Panc1 (cell line): Measurements from ENCODE around the gene FOXN4. TPM values are rescaled to one million over a fixed set of nuclear protein-coding genes. Genes with fewer than 3 reads are reported as not detected.

ENCODE experiments used
- ATAC-seq: fragments of 200-7000 bp; cut with Tn5 transposase; 2 replicates; pipeline ENCODE4 v1.9.1; 2020; ENCODE audit warnings: mild to moderate bottlenecking, moderate library complexity
- BruUV-seq: library from RNA; stranded (reverse); fragments of 400-500 nt; replicated peaks from 2 replicates; lab custom pipeline; 2021; lab: Mats Ljungman, UMichigan
- CTCF ChIA-PET: fragments of 300-600 bp; sonication (Branson Sonifier 250); formaldehyde crosslinking; loops from one replicate; lab custom pipeline; 2022; ENCODE audit warnings: antibody characterized with exemption; lab: Charles Lee
- POLR2A ChIA-PET: fragments of 300-600 bp; sonication (Branson Sonifier 250); formaldehyde crosslinking; loops from one replicate; lab custom pipeline; 2022; ENCODE audit warnings: antibody characterized with exemption; lab: Charles Lee
- DNase-seq: peaks from one replicate; pipeline ENCODE4 v3.0.0-alpha.2; 2010; ENCODE audit warnings: low read depth, low spot score
- H3K27ac ChIP-seq: 2 replicates; pipeline ENCODE4 v1.5.1; 2011; ENCODE audit warnings: mild to moderate bottlenecking, low read length, inconsistent platforms
- H3K27me3 ChIP-seq: fragments of 200-500 bp; sonication (Bioruptor generic); 2 replicates; pipeline ENCODE4 v1.6.0; 2014; ENCODE audit warnings: low read length, inconsistent platforms; ENCODE audit not compliant: control insufficient read depth, insufficient read depth
- H3K36me3 ChIP-seq: fragments of 200-500 bp; sonication (Bioruptor generic); 2 replicates; pipeline ENCODE4 v1.5.1; 2014; ENCODE audit warnings: inconsistent platforms, mild to moderate bottlenecking, low read length, moderate library complexity; ENCODE audit not compliant: control insufficient read depth, insufficient read depth
- H3K4me1 ChIP-seq: 2 replicates; pipeline ENCODE4 v1.5.1; 2011; ENCODE audit warnings: inconsistent platforms, mild to moderate bottlenecking, low read length, moderate library complexity; ENCODE audit not compliant: control insufficient read depth, insufficient read depth
- H3K4me3 ChIP-seq, 2 experiments: 2 replicates each; pipeline ENCODE4 v1.5.1; 2011 to 2012; ENCODE audit warnings: low read depth in 2 of 2, low read length in 2 of 2, mild to moderate bottlenecking in 2 of 2, inconsistent platforms in 1 of 2, moderate library complexity in 1 of 2
- H3K9me3 ChIP-seq: fragments of 200-500 bp; sonication (Bioruptor generic); 2 replicates; pipeline ENCODE4 v1.5.1; 2014; ENCODE audit warnings: low read depth, mild to moderate bottlenecking, inconsistent platforms, low read length, moderate library complexity; ENCODE audit not compliant: control insufficient read depth, insufficient read depth
- CTCF ChIP-seq: fragments of 450-650 bp; IDR thresholded peaks from 2 replicates; pipeline ENCODE4 v1.5.1; 2017; ENCODE audit warnings: mild to moderate bottlenecking
- POLR2AphosphoS5 ChIP-seq: IDR thresholded peaks from 2 replicates; pipeline ENCODE4 v1.6.1; 2012; ENCODE audit warnings: mild to moderate bottlenecking, low read depth, low read length, moderate library complexity
- SIN3A ChIP-seq: IDR thresholded peaks from 2 replicates; pipeline ENCODE4 v1.6.1; 2012; ENCODE audit warnings: low read depth, mild to moderate bottlenecking, low read length, moderate library complexity, borderline replicate concordance; ENCODE audit not compliant: insufficient read depth
- TCF7L2 ChIP-seq: IDR thresholded peaks from 2 replicates; pipeline ENCODE4 v1.6.1; 2011; ENCODE audit warnings: mild to moderate bottlenecking, low read depth, low read length, inconsistent platforms
- in situ Hi-C: cut with HindIII; loops from 2 replicates; pipeline ENCODE4 v1.10.0; 2016; ENCODE audit warnings: low sequenced_read_pairs, low pct_unique_long_range_greater_than_20kb
- intact Hi-C: fragments of 100-400 bp; cut with micrococcal nuclease; formaldehyde crosslinking; loops from one replicate; pipeline ENCODE4 v1.10.0; 2022; ENCODE audit not compliant: unreplicated experiment
- total RNA-seq: library from RNA; stranded (reverse); gene quantifications from one replicate; pipeline ENCODE4 v1.2.1, GENCODE V29; 2021; ENCODE audit not compliant: unreplicated experiment
- TF ChIP-seq, protein P1 (sequence below), 2 experiments: IDR thresholded peaks; 2 replicates each; pipeline ENCODE4 v1.6.1; 2011 to 2012; ENCODE audit warnings: low read depth in 2 of 2, control low read depth in 1 of 2, low read length in 1 of 2, mild to moderate bottlenecking in 1 of 2, moderate library complexity in 1 of 2; ENCODE audit not compliant: insufficient read depth in 1 of 2

Gene FOXN4
- total RNA-seq, 1 experiment from 2014 or later = 0.08 TPM

DNA sequence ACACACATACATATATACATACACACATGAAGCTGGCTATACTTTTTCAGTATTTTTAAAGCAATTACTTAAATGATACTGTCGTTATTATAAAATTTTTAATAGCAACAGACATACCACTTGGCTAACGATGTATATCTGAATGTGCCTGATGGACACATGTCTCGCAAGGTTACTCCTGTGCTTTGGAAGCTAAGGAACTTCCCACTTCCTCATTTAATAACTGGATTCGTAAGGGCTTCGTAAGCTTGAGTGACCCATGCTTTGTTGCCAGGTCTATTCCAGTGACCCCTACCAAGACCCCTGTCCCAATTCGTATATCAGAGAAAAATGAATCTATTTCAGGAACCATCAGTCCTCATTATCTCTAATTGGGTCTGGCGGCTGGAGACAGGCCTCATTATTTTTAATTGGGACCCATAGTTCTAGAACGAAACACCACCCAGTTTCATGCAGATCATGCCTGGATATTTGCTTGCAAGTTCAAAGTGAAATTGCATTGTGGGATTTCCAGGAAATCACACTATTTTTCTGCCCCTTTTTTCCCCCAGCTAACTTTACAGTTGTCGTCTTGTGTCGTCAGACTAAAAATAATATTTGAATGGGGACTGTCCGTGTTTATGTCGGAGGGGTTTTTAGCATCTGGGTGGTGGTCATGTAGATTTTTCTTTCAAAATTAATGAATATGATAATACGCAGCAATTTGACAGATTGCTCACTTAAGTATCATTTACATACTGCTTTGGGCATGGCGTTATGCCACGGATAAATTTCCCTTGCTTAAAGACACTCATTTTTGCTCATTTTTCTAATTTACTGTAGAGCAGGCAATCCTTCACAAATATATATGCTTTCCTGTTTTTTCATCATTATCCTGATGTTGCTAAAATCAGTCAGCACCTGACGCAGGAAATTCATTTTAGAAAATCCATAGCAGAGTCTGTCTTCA lies 21.5 kb upstream of the FOXN4 start:
- POLR2A ChIA-PET = no interaction called here

GRCh38 chr12:109329686-109330085 lies 20.6 kb upstream of the FOXN4 start:
- Histone ChIP-seq H3K27me3 (no peaks in the 10 kb centered on the region; the same call in 1 of the 2 replicates), H3K4me3 (no peak overlapping the region), H3K9me3 (no peaks in the 10 kb centered on the region), H3K27ac (no peak overlapping the region), H3K36me3 (no peaks in the 10 kb centered on the region), H3K4me1 (no peaks in the 10 kb centered on the region)
- POLR2A ChIA-PET = no interaction called here
- DNase-seq = no peak
- CTCF ChIA-PET = interaction anchor here (0.5 kb wide), 1 partner anchor 66 kb away, joined by 3 read pairs; no protein-coding TSS in a partner anchor
- ATAC-seq = no peak
- in situ Hi-C loops = no loop called here
- BruUV-seq = no TSS peak
- intact Hi-C loops = no loop called here
- TF ChIP-seq CTCF (no peak), POLR2AphosphoS5 (no peak), SIN3A (no peak), TCF7L2 (no peak)
- TF ChIP-seq, protein P1, sequence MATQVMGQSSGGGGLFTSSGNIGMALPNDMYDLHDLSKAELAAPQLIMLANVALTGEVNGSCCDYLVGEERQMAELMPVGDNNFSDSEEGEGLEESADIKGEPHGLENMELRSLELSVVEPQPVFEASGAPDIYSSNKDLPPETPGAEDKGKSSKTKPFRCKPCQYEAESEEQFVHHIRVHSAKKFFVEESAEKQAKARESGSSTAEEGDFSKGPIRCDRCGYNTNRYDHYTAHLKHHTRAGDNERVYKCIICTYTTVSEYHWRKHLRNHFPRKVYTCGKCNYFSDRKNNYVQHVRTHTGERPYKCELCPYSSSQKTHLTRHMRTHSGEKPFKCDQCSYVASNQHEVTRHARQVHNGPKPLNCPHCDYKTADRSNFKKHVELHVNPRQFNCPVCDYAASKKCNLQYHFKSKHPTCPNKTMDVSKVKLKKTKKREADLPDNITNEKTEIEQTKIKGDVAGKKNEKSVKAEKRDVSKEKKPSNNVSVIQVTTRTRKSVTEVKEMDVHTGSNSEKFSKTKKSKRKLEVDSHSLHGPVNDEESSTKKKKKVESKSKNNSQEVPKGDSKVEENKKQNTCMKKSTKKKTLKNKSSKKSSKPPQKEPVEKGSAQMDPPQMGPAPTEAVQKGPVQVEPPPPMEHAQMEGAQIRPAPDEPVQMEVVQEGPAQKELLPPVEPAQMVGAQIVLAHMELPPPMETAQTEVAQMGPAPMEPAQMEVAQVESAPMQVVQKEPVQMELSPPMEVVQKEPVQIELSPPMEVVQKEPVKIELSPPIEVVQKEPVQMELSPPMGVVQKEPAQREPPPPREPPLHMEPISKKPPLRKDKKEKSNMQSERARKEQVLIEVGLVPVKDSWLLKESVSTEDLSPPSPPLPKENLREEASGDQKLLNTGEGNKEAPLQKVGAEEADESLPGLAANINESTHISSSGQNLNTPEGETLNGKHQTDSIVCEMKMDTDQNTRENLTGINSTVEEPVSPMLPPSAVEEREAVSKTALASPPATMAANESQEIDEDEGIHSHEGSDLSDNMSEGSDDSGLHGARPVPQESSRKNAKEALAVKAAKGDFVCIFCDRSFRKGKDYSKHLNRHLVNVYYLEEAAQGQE (IDR thresholded peaks at IDR 0.05; ENCODE audit: insufficient read depth in 1 of 2, low read depth in 2 of 2, low read length in 1 of 2) = no peak

More for the DNA sequence above, 21.5 kb upstream of the FOXN4 start:
- ATAC-seq (no peak), DNase-seq (no peak)
- TF ChIP-seq SIN3A (no peak), CTCF (no peak), POLR2AphosphoS5 (no peak), TCF7L2 (no peak)
- TF ChIP-seq, protein P1 (IDR thresholded peaks at IDR 0.05; ENCODE audit: insufficient read depth in 1 of 2, low read depth in 2 of 2, low read length in 1 of 2) = no peak
- Histone ChIP-seq H3K27me3 (peaks cover 2% of the 10 kb centered on the region; the same call in 1 of the 2 replicates), H3K4me1 (no peaks in the 10 kb centered on the region), H3K36me3 (no peaks in the 10 kb centered on the region), H3K9me3 (no peaks in the 10 kb centered on the region), H3K4me3 (no peak overlapping the region), H3K27ac (no peak overlapping the region)
- in situ Hi-C loops (no loop called here), intact Hi-C loops (no loop called here)
- CTCF ChIA-PET = no interaction called here
- BruUV-seq = no TSS peak
